H1 (cell line): Measurements from ENCODE around the gene CAVIN1. TPM values are rescaled to one million over a fixed set of nuclear protein-coding genes. Genes with fewer than 3 reads are reported as not detected.
A peak's percentile ranks its signal among the peaks of the same experiment; 100 is the strongest.

Experiments
- CTCF ChIA-PET: fragments of 300-600 bp; sonication (Branson Sonifier 250); formaldehyde crosslinking; loops from one replicate; lab custom pipeline; 2021; ENCODE audit not compliant: partially characterized antibody; lab: Charles Lee
- POLR2A ChIA-PET: fragments of 300-600 bp; sonication (Branson Sonifier 250); formaldehyde crosslinking; loops from one replicate; lab custom pipeline; 2021; ENCODE audit warnings: inconsistent platforms; ENCODE audit not compliant: partially characterized antibody; lab: Charles Lee
- DNase-seq, 2 experiments: peaks; one replicate each; pipeline versions ENCODE4 v3.0.0 to v3.0.0-alpha.2; 2010 to 2022; ENCODE audit warnings: low spot score in 2 of 2, low read depth in 1 of 2, mixed read lengths in 1 of 2
- FAIRE-seq: peaks from 2 replicates; lab custom pipeline; 2011; peaks lifted over from hg19 to GRCh38; lab: Jason Lieb, UNC
- H2AFZ ChIP-seq: 2 replicates; pipeline ENCODE4 v1.8.1; 2012; ENCODE audit warnings: low read length, inconsistent platforms
- H2AK5ac ChIP-seq: 2 replicates; pipeline ENCODE4 v1.6.1; 2013; ENCODE audit warnings: low read depth, low read length
- H2BK120ac ChIP-seq: replicated peaks from 2 replicates; pipeline ENCODE3; 2013; ENCODE audit warnings: low read depth, low read length, inconsistent platforms
- H2BK12ac ChIP-seq: 2 replicates; pipeline ENCODE4 v1.6.1; 2013; ENCODE audit warnings: low read depth, low read length
- H2BK15ac ChIP-seq: 2 replicates; pipeline ENCODE4 v1.6.1; 2013; ENCODE audit warnings: low read length
- H2BK20ac ChIP-seq: 2 replicates; pipeline ENCODE4 v1.6.1; 2013; ENCODE audit warnings: low read length
- H2BK5ac ChIP-seq: 2 replicates; pipeline ENCODE4 v1.6.1; 2013; ENCODE audit warnings: low read depth, low read length
- H3K14ac ChIP-seq: 2 replicates; pipeline ENCODE4 v1.6.1; 2013; ENCODE audit warnings: inconsistent platforms; ENCODE audit not compliant: insufficient read length
- H3K18ac ChIP-seq: 2 replicates; pipeline ENCODE4 v1.6.1; 2013; ENCODE audit warnings: low read length; ENCODE audit errors: extremely low read depth
- H3K23ac ChIP-seq: 2 replicates; pipeline ENCODE4 v1.6.1; 2013; ENCODE audit warnings: inconsistent platforms; ENCODE audit not compliant: insufficient read length
- H3K23me2 ChIP-seq: 2 replicates; pipeline ENCODE4 v1.6.1; 2013; ENCODE audit warnings: low read depth, low read length
- H3K27ac ChIP-seq: 2 replicates; pipeline ENCODE4 v1.6.1; 2011; ENCODE audit warnings: low read depth, low read length, inconsistent platforms
- H3K27me3 ChIP-seq, 4 experiments: replicated peaks in 1 of 4; 1 replicate in 1 of 4; 2 replicates in 3 of 4; pipeline versions ENCODE4 v1.6.1 to v1.8.1; 2011 to 2013; ENCODE audit warnings: low read length in 3 of 4, mild to moderate bottlenecking in 3 of 4, inconsistent platforms in 2 of 4, mixed read lengths in 2 of 4, moderate library complexity in 1 of 4; ENCODE audit not compliant: control insufficient read depth in 3 of 4, insufficient read depth in 3 of 4; ENCODE audit errors: extremely low read depth in 1 of 4
- H3K36me3 ChIP-seq, 4 experiments: 2 replicates each; pipeline versions ENCODE4 v1.6.1 to v1.8.1; 2011 to 2013; ENCODE audit warnings: mild to moderate bottlenecking in 4 of 4, low read length in 3 of 4, moderate library complexity in 2 of 4, control low read depth in 1 of 4, inconsistent platforms in 1 of 4; ENCODE audit not compliant: insufficient read depth in 4 of 4, control insufficient read depth in 2 of 4
- H3K4ac ChIP-seq: replicated peaks from 2 replicates; pipeline ENCODE3; 2013; ENCODE audit warnings: low read length, low read depth, mixed read lengths, inconsistent platforms; ENCODE audit not compliant: insufficient read length
- H3K4me1 ChIP-seq, 4 experiments: replicated peaks in 1 of 4; 1 replicate in 1 of 4; 2 replicates in 3 of 4; pipeline versions ENCODE4 v1.6.1 to v1.8.1; 2011 to 2013; ENCODE audit warnings: low read length in 3 of 4, inconsistent platforms in 2 of 4, mixed read lengths in 1 of 4; ENCODE audit not compliant: insufficient read depth in 4 of 4, control insufficient read depth in 3 of 4
- H3K4me2 ChIP-seq, 2 experiments: 2 replicates each; pipeline versions ENCODE4 v1.6.1 to v1.8.1; 2011 to 2013; ENCODE audit warnings: low read depth in 2 of 2, low read length in 2 of 2, control low read depth in 1 of 2, inconsistent platforms in 1 of 2, mild to moderate bottlenecking in 1 of 2; ENCODE audit not compliant: insufficient read depth in 1 of 2
- H3K4me3 ChIP-seq, 4 experiments: fragments of 200-600, 300-600 bp in 1 of 4; sonication (generic), shearing (Covaris generic), sonication (Bioruptor Twin) in 1 of 4; 2 replicates each; pipeline versions ENCODE4 v1.5.1 to v1.8.1; 2011 to 2016; ENCODE audit warnings: low read length in 4 of 4, low read depth in 3 of 4, control low read depth in 2 of 4, inconsistent platforms in 2 of 4, mild to moderate bottlenecking in 2 of 4, mixed read lengths in 1 of 4, moderate library complexity in 1 of 4; ENCODE audit not compliant: insufficient read depth in 2 of 4; ENCODE audit errors: extremely low read depth in 1 of 4
- H3K56ac ChIP-seq: replicated peaks from 2 replicates; pipeline ENCODE3; 2013; ENCODE audit warnings: low read depth, mild to moderate bottlenecking, mixed read lengths, low read length, inconsistent platforms; ENCODE audit not compliant: insufficient read length
- H3K79me1 ChIP-seq: 2 replicates; pipeline ENCODE4 v1.6.1; 2013; ENCODE audit warnings: low read depth, low read length, control low read depth
- H3K79me2 ChIP-seq, 2 experiments: 2 replicates each; pipeline versions ENCODE4 v1.6.1 to v1.8.1; 2012 to 2013; ENCODE audit warnings: low read length in 2 of 2, mild to moderate bottlenecking in 2 of 2, inconsistent platforms in 1 of 2; ENCODE audit not compliant: insufficient read depth in 2 of 2, control insufficient read depth in 1 of 2
- H3K9ac ChIP-seq, 4 experiments: replicated peaks in 1 of 4; 1 replicate in 1 of 4; 2 replicates in 3 of 4; pipeline versions ENCODE4 v1.6.1 to v1.8.1; 2011 to 2013; ENCODE audit warnings: low read depth in 3 of 4, low read length in 3 of 4, control low read depth in 2 of 4, mild to moderate bottlenecking in 2 of 4, moderate library complexity in 2 of 4, inconsistent platforms in 1 of 4; ENCODE audit errors: extremely low read depth in 1 of 4
- H3K9me3 ChIP-seq, 2 experiments: 2 replicates each; pipeline versions ENCODE4 v1.6.1 to v1.8.1; 2012 to 2013; ENCODE audit warnings: mild to moderate bottlenecking in 2 of 2, moderate library complexity in 2 of 2, control low read depth in 1 of 2, inconsistent platforms in 1 of 2, low read depth in 1 of 2, low read length in 1 of 2, mixed read lengths in 1 of 2; ENCODE audit not compliant: insufficient read depth in 2 of 2
- H4K20me1 ChIP-seq, 2 experiments: replicated peaks in 1 of 2; 2 replicates each; pipeline versions ENCODE3 to v1.8.1; 2011 to 2013; ENCODE audit warnings: inconsistent platforms in 2 of 2, low read length in 2 of 2, mild to moderate bottlenecking in 1 of 2; ENCODE audit not compliant: insufficient read depth in 2 of 2, control insufficient read depth in 1 of 2
- H4K5ac ChIP-seq: 2 replicates; pipeline ENCODE4 v1.6.1; 2013; ENCODE audit warnings: low read length, low read depth, mixed read lengths, inconsistent platforms; ENCODE audit not compliant: insufficient read length
- H4K8ac ChIP-seq: 2 replicates; pipeline ENCODE4 v1.8.0; 2013; ENCODE audit warnings: mild to moderate bottlenecking, moderate library complexity, low read length, inconsistent platforms; ENCODE audit not compliant: insufficient read depth; ENCODE audit errors: extremely low read depth
- H4K91ac ChIP-seq: replicated peaks from 2 replicates; pipeline ENCODE3; 2013; ENCODE audit warnings: low read length, mixed read lengths, inconsistent platforms; ENCODE audit not compliant: insufficient read length
- BRCA1 ChIP-seq: IDR thresholded peaks from 2 replicates; pipeline ENCODE4 v1.6.1; 2012; ENCODE audit warnings: low read depth, low read length, improper control_type of control experiment
- CEBPB ChIP-seq: IDR thresholded peaks from 2 replicates; pipeline ENCODE4 v1.6.1; 2012; ENCODE audit warnings: low read depth, low read length
- WGBS, 2 experiments: shearing (Covaris generic) in 1 of 2; methylation state at CpG; one replicate each; pipeline versions ENCODE4 v1.1.6 to v1.1.7; 2013 to 2015; ENCODE audit warnings: low lambda C conversion rate in 2 of 2, mixed read lengths in 2 of 2, inconsistent platforms in 1 of 2, low coverage in 1 of 2, missing lambda C conversion rate in 1 of 2; ENCODE audit not compliant: insufficient replicate concordance in 2 of 2, insufficient coverage in 1 of 2, insufficient read length in 1 of 2; ENCODE audit errors: extremely low coverage in 1 of 2, missing lambda C conversion rate in 1 of 2; 5-methylcytosine and 5-hydroxymethylcytosine counted together
- polyA plus RNA-seq, 7 experiments: library from polyadenylated mRNA; depleted of rRNA in 3 of 7; stranded (reverse) in 5 of 7; unstranded in 2 of 7; fragments of >200 nt in 5 of 7; fragments of 200-250 nt in 2 of 7; gene quantifications; 1 replicate in 5 of 7; 2 replicates in 1 of 7; 4 replicates in 1 of 7; pipeline versions ENCODE4 v1.2.1 to v1.2.3, GENCODE V29; 2011 to 2013; ENCODE audit warnings: missing spikeins in 2 of 7, mixed read lengths in 2 of 7
- total RNA-seq: library from RNA; stranded (reverse); fragmentation: NEBNext Ultra II Directional; extraction: Animal tissue kit (Norgen Biotek cat#: 25700); gene quantifications from 2 replicates; pipeline ENCODE4 v1.2.1, GENCODE V29; 2021

Gene CAVIN1
- total and polyA plus RNA-seq, 2 of the 8 experiments (the other 6 are each of a cell fraction or from before 2014, with no cell fraction given) = 16.2 to 41.6 TPM

DNA sequence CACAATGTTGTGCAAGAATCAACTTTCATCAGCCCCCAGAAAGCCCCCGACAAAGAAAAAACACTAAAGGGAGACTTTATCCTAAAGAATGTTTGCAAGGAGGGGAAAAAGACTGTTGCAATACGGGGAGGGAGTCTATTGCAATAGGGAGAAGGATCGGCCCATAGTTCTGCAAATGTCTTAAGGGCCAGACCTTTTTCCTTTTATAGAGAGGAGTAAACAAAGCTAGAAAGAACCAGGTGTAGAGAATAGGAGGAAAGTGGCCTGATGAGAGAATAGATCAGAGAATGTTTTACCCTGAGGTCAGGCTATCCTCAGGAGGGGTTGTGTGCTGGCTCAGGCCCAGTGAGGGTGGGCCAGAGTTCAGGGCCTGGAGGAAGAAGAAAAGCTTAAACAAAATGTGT lies 8.7 kb upstream of the CAVIN1 start:
- H2AK5ac ChIP-seq = no peak overlapping the region
- CTCF ChIA-PET = interaction anchor here (1.3 to 5.0 kb wide), 2 partner anchors 8 to 85 kb away, joined by 5 to 46 read pairs; no protein-coding TSS in a partner anchor
- H3K4me3 ChIP-seq = no peak overlapping the region
- H3K14ac ChIP-seq = no peak overlapping the region
- no peak overlapping the region for H3K9ac ChIP-seq
- H4K8ac ChIP-seq = no peak overlapping the region
- H3K79me2 ChIP-seq = no peaks in the 10 kb centered on the region
- H3K23me2 ChIP-seq = no peaks in the 10 kb centered on the region; the same call in 1 of the 2 replicates
- H4K5ac ChIP-seq = peak overlapping the region; percentile 58
- no peaks in the 10 kb centered on the region for H4K20me1 ChIP-seq
- no peak overlapping the region for H2BK120ac ChIP-seq
- H3K36me3 ChIP-seq = no peaks in the 10 kb centered on the region
- H2BK20ac ChIP-seq = no peak overlapping the region
- no peak overlapping the region for H4K91ac ChIP-seq
- no peaks in the 10 kb centered on the region for H3K79me1 ChIP-seq
- peaks cover 0 to 4% (median under 1%) of the 10 kb centered on the region in 4 experiments; a peak in 3 of 7 replicates for H3K4me1 ChIP-seq
- FAIRE-seq (no peak), DNase-seq (no peak)
- H3K56ac ChIP-seq = no peak overlapping the region
- no peaks in the 10 kb centered on the region for H3K9me3 ChIP-seq
- no peak overlapping the region; the same call in 1 of the 2 replicates for H3K27ac ChIP-seq
- H3K27me3 ChIP-seq = no peaks in the 10 kb centered on the region
- peak overlapping the region; percentile 50; the same call in 1 of the 2 replicates for H2BK12ac ChIP-seq
- no peak overlapping the region; a peak in 1 of 4 replicates for H3K4me2 ChIP-seq
- H3K4ac ChIP-seq = no peak overlapping the region
- POLR2A ChIA-PET = interaction anchor here (0.7 to 4.4 kb wide), 4 partner anchors 9 to 411 kb away, joined by 3 to 17 read pairs (median 3); partner anchors contain the start of gene CAVIN1
- H3K18ac ChIP-seq = no peak overlapping the region
- 68% methylated on average over 3 of the region's 3 CpGs; no CpG with 5 or more reads in 1 of the 2 experiments for WGBS, 2 experiments
- no peak overlapping the region for H3K23ac ChIP-seq
- H2AFZ ChIP-seq = no peak overlapping the region
- TF ChIP-seq CEBPB (peak; percentile 54; the same call in 1 of the 2 replicates), BRCA1 (no peak)
- H2BK5ac ChIP-seq = no peak overlapping the region
- H2BK15ac ChIP-seq = no peak overlapping the region
